Activated T-cell treated with anti-CD3 and anti-CD28 coated beads, Interleukin-2, amount 50 U/mL, for 4 hours (primary cell): ENCODE measurements around the gene MAGEB17. TPM values are rescaled to one million over a fixed set of nuclear protein-coding genes. Genes with fewer than 3 reads are reported as not detected.

Source experiments
- ATAC-seq, 2 donors: fragments of 200-7000 bp; cut with Tn5 transposase; one replicate each; pipeline ENCODE4 v1.10.0; 2021
- DNase-seq: peaks from one replicate; pipeline ENCODE4 v3.0.0-alpha.2; 2020
- H3K27me3 Mint-ChIP-seq: one replicate; pipeline ENCODE4 v1.8.0; 2021; ENCODE audit warnings: low read depth, mixed read lengths
- H3K36me3 Mint-ChIP-seq: one replicate; pipeline ENCODE4 v1.8.0; 2022; ENCODE audit warnings: mixed read lengths; ENCODE audit not compliant: insufficient read depth
- H3K4me1 Mint-ChIP-seq: one replicate; pipeline ENCODE4 v1.8.0; 2021; ENCODE audit warnings: low read depth, mixed read lengths
- H3K4me3 Mint-ChIP-seq: one replicate; pipeline ENCODE4 v1.8.0; 2021; ENCODE audit warnings: mild to moderate bottlenecking, moderate library complexity, mixed read lengths
- H3K9me3 Mint-ChIP-seq: one replicate; pipeline ENCODE4 v1.8.0; 2021; ENCODE audit warnings: mixed read lengths
- total RNA-seq, 3 donors: library from RNA; stranded (reverse); gene quantifications; one replicate each; pipeline ENCODE4 v1.2.1, GENCODE V29; 2021

Gene MAGEB17
- total RNA-seq, 3 donors from 2014 or later = not detected

DNA sequence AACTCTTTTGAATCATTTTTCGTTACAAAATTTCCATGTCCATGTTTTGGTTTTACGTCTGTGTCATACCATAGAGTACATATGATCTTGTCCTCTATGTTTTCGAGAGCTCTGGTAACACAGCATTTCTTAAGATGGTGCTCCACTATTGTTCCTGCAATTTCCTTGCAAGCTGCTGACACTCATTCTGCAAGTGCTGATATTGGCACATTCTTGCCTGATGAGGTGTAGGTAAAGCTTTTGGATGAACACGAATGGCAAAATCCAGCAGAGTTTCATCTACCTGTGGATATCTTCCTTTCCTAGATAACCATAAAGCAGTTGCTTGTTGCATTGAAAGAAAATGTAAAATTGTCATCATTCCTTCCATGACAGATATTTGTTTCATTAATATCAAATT lies 41.3 kb downstream of the MAGEB17 start:
- no peak overlapping the region for H3K4me3 Mint-ChIP-seq
- no peaks in the 10 kb centered on the region for H3K4me1 Mint-ChIP-seq
- no peaks in the 10 kb centered on the region for H3K27me3 Mint-ChIP-seq
- DNase-seq (no peak), ATAC-seq (no peak)
- H3K36me3 Mint-ChIP-seq = no peaks in the 10 kb centered on the region
- H3K9me3 Mint-ChIP-seq = no peaks in the 10 kb centered on the region

DNA sequence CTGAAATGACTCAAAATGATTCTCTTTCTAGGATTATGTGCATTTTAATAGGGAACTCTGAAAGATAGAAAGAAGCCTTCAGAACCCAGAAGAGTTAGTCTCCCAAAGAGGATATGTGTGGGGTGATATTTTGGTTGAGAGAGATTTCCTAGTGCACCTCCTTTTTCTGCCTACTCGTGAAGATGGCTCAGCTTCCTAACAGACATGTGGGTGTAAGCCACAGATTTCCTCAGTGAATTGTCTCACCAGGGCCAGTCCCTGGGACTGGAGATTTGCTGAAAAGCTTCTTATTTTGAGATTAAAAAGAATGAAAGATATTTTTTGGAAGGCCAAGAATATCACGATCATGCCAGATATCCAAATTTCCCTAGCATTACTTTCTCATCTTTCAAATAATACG lies 42.8 kb downstream of the MAGEB17 start:
- DNase-seq = no peak
- H3K36me3 Mint-ChIP-seq = no peaks in the 10 kb centered on the region
- no peaks in the 10 kb centered on the region for H3K9me3 Mint-ChIP-seq
- no peaks in the 10 kb centered on the region for H3K27me3 Mint-ChIP-seq
- no peaks in the 10 kb centered on the region for H3K4me1 Mint-ChIP-seq
- no peak overlapping the region for H3K4me3 Mint-ChIP-seq
- ATAC-seq = no peak

DNA sequence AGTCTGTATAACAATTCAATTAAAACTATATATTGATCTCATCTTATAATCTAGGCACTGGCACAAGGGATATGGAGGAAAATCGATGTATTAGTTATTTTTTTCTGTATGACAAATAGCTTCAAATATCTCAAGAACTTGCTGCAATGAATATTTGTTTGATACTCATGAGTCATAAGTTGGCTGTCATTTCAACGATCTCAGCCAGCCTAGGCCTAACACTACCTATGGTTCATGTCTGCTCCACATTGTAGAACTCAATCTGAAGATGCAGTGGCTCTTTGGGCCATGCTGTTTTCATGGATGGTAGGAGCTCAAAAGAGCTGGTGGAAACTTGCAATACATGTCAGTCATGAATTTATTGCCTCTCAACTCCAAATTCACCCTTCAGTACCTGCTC lies 44.7 kb downstream of the MAGEB17 start:
- no peaks in the 10 kb centered on the region for H3K9me3 Mint-ChIP-seq
- H3K4me1 Mint-ChIP-seq = no peaks in the 10 kb centered on the region
- ATAC-seq (no peak), DNase-seq (no peak)
- H3K36me3 Mint-ChIP-seq = no peaks in the 10 kb centered on the region
- no peak overlapping the region for H3K4me3 Mint-ChIP-seq
- no peaks in the 10 kb centered on the region for H3K27me3 Mint-ChIP-seq

DNA sequence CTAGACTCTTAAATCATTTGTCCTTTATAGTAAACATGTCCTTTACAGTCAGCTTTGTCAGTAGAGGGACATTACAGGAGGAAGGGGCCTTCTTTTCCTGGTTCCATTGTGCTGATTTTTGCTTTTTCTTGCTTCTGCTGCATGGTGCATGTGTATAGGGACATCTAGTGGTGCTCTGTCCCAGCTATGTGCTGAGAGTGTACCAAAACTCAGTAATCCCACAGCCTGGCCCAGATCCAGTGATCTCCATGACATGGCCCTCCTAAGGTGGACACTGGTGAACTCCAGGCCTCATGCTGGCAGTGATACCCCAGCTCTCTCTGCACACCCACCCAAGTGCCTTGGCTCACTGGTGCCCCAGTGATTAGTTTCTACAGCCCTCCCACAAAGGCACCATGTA lies 45.2 kb downstream of the MAGEB17 start:
- ATAC-seq (no peak), DNase-seq (no peak)
- Mint-ChIP-seq H3K27me3 (no peaks in the 10 kb centered on the region), H3K4me1 (no peaks in the 10 kb centered on the region), H3K4me3 (no peak overlapping the region), H3K36me3 (no peaks in the 10 kb centered on the region), H3K9me3 (no peaks in the 10 kb centered on the region)

DNA sequence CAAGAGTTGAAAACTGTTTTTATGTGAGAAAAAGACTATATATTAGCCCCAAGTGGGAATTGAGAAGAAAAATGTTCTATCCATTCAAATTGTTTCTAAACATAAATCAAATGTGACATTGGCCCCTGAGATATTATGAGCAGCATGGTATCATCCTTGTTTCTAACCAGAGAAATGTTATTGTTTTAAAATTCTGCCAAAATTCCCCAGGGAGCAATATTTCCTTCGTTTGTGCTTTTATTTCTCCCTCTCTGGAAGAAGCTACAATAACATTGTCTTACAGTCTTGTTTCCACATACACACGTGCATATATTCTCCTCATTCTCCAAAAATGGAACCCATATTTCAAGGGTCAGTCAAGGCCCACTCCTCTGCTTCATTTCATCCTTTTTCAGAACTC lies 46.7 kb downstream of the MAGEB17 start:
- Mint-ChIP-seq H3K4me1 (no peaks in the 10 kb centered on the region), H3K4me3 (no peak overlapping the region), H3K9me3 (no peaks in the 10 kb centered on the region), H3K36me3 (no peaks in the 10 kb centered on the region), H3K27me3 (no peaks in the 10 kb centered on the region)
- DNase-seq (no peak), ATAC-seq (no peak)

DNA sequence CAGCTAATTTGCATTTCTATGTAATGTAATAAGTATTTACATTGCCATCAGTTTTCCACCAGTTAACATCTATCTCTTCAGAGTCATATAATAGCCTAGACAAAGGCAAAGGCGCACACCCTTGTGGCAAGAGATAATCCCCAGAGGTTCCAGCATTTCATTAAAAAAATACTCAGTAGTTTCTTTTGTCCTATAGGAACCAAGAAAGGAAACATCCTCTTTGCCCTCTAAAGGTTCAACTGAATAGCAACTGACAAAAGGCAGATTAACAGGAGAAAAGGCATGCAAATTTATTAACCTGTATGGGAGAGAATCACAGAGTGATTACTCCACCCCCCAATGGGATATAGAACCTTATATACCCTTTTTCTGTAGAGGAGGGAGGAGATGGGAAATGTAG lies 48.4 kb downstream of the MAGEB17 start:
- DNase-seq (no peak), ATAC-seq (no peak)
- Mint-ChIP-seq H3K27me3 (no peaks in the 10 kb centered on the region), H3K4me1 (no peaks in the 10 kb centered on the region), H3K9me3 (no peaks in the 10 kb centered on the region), H3K4me3 (no peak overlapping the region), H3K36me3 (no peaks in the 10 kb centered on the region)

Other genes with a start within 250 kb of the MAGEB17 start
- under 1 TPM in 1 of 3 donors, not detected in 2; 0.16 TPM for gene GRPR, start 43.9 kb upstream of the MAGEB17 start, total RNA-seq